MM.1S (cell line): ENCODE data around the gene MAP2K7.

Source experiments
- DNase-seq: peaks from one replicate; pipeline ENCODE4 v3.0.0-alpha.2; 2015
- H2AFZ ChIP-seq: fragments of 300-600 bp; sonication (generic); 2 replicates; pipeline ENCODE4 v1.6.0; 2016; ENCODE audit warnings: antibody characterized with exemption, low read length
- H3F3A ChIP-seq: fragments of 300-600 bp; sonication (generic); 2 replicates; pipeline ENCODE4 v1.6.1; 2016; ENCODE audit warnings: mild to moderate bottlenecking, antibody characterized with exemption, low read length, moderate library complexity, mixed read lengths; ENCODE audit not compliant: insufficient read depth
- H3K27ac ChIP-seq: fragments of 300-600 bp; sonication (generic); 2 replicates; pipeline ENCODE4 v1.5.1; 2016; ENCODE audit warnings: mild to moderate bottlenecking, low read length
- H3K27me3 ChIP-seq: fragments of 300-600 bp; sonication (generic); replicated peaks from 2 replicates; pipeline ENCODE4 v1.6.0; 2016; ENCODE audit warnings: low read length; ENCODE audit not compliant: insufficient read depth
- H3K36me3 ChIP-seq: fragments of 300-600 bp; sonication (generic); replicated peaks from 2 replicates; pipeline ENCODE4 v1.6.1; 2016; ENCODE audit warnings: mild to moderate bottlenecking, low read length, mixed read lengths; ENCODE audit not compliant: insufficient read depth
- H3K4me1 ChIP-seq: fragments of 300-600 bp; sonication (generic); 2 replicates; pipeline ENCODE4 v1.6.1; 2016; ENCODE audit warnings: low read length, mixed read lengths
- H3K4me2 ChIP-seq: fragments of 300-600 bp; sonication (generic); 2 replicates; pipeline ENCODE4 v1.6.0; 2016; ENCODE audit warnings: low read depth, low read length
- H3K4me3 ChIP-seq: fragments of 300-600 bp; sonication (generic); 2 replicates; pipeline ENCODE4 v1.5.1; 2016; ENCODE audit warnings: low read length, mixed read lengths
- H3K79me2 ChIP-seq: fragments of 300-600 bp; sonication (generic); 2 replicates; pipeline ENCODE4 v1.6.1; 2016; ENCODE audit warnings: mixed run types, low read length, mixed read lengths
- H3K9ac ChIP-seq: fragments of 300-600 bp; sonication (generic); 2 replicates; pipeline ENCODE4 v1.6.1; 2016; ENCODE audit warnings: low read length, mixed read lengths
- H3K9me2 ChIP-seq: fragments of 300-600 bp; sonication (generic); replicated peaks from 2 replicates; pipeline ENCODE4 v1.6.1; 2016; ENCODE audit warnings: mild to moderate bottlenecking, low read length, mixed read lengths; ENCODE audit not compliant: insufficient read depth
- H3K9me3 ChIP-seq: fragments of 300-600 bp; sonication (generic); replicated peaks from 2 replicates; pipeline ENCODE4 v1.6.1; 2016; ENCODE audit warnings: mild to moderate bottlenecking, low read length, mixed read lengths; ENCODE audit not compliant: insufficient read depth
- H4K20me1 ChIP-seq: fragments of 300-600 bp; sonication (generic); 2 replicates; pipeline ENCODE4 v1.6.1; 2016; ENCODE audit warnings: mild to moderate bottlenecking, low read length, moderate library complexity, mixed read lengths; ENCODE audit not compliant: insufficient read depth
- EZH2 ChIP-seq: fragments of 300-600 bp; sonication (generic); optimal IDR thresholded peaks from 2 replicates; pipeline ENCODE3; 2017; ENCODE audit warnings: low read depth, mild to moderate bottlenecking, antibody characterized with exemption, low read length, mixed read lengths
- EZH2phosphoT487 ChIP-seq: fragments of 300-600 bp; sonication (generic); IDR thresholded peaks from 2 replicates; pipeline ENCODE4 v1.6.1; 2018; ENCODE audit warnings: antibody characterized with exemption, low read length
- TF ChIP-seq, protein P1 (sequence below): fragments of 300-600 bp; sonication (generic); IDR thresholded peaks from 2 replicates; pipeline ENCODE4 v1.5.1; 2016; ENCODE audit warnings: antibody characterized with exemption, low read length, mixed read lengths

MAP2K7 gene

DNA sequence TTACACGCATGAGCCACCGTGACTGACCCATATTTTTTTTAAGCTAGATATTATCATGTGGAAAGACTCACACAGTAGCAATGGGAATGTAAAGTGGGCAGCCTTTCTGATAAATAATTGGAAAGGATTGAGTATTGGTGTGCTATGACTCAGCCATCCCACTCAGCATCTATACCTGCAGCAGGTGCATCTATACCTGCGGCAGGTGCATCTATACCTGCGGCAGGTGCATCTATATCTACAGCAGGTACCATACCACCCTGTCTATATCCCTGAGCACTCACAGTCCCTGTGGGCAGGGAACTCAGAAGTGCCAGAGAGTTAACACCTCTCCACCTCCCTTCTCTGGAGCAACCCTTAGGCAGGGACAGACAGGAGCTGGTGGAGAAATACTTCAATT lies 20.6 kb upstream of the MAP2K7 start:
- Histone ChIP-seq H3K79me2 (no peaks in the 10 kb centered on the region), H2AFZ (no peak overlapping the region), H3K36me3 (no peaks in the 10 kb centered on the region), H3K4me1 (no peaks in the 10 kb centered on the region), H3K27me3 (peaks cover 28% of the 10 kb centered on the region), H3K9me3 (no peaks in the 10 kb centered on the region), H3F3A (no peaks in the 10 kb centered on the region), H3K9ac (no peak overlapping the region), H3K4me3 (no peak overlapping the region), H4K20me1 (no peaks in the 10 kb centered on the region), H3K4me2 (no peak overlapping the region), H3K27ac (no peak overlapping the region), H3K9me2 (no peaks in the 10 kb centered on the region)
- no peak for TF ChIP-seq EZH2
- TF ChIP-seq, protein P1, sequence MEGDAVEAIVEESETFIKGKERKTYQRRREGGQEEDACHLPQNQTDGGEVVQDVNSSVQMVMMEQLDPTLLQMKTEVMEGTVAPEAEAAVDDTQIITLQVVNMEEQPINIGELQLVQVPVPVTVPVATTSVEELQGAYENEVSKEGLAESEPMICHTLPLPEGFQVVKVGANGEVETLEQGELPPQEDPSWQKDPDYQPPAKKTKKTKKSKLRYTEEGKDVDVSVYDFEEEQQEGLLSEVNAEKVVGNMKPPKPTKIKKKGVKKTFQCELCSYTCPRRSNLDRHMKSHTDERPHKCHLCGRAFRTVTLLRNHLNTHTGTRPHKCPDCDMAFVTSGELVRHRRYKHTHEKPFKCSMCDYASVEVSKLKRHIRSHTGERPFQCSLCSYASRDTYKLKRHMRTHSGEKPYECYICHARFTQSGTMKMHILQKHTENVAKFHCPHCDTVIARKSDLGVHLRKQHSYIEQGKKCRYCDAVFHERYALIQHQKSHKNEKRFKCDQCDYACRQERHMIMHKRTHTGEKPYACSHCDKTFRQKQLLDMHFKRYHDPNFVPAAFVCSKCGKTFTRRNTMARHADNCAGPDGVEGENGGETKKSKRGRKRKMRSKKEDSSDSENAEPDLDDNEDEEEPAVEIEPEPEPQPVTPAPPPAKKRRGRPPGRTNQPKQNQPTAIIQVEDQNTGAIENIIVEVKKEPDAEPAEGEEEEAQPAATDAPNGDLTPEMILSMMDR = no peak
- no peak for TF ChIP-seq EZH2phosphoT487
- DNase-seq = no peak

DNA sequence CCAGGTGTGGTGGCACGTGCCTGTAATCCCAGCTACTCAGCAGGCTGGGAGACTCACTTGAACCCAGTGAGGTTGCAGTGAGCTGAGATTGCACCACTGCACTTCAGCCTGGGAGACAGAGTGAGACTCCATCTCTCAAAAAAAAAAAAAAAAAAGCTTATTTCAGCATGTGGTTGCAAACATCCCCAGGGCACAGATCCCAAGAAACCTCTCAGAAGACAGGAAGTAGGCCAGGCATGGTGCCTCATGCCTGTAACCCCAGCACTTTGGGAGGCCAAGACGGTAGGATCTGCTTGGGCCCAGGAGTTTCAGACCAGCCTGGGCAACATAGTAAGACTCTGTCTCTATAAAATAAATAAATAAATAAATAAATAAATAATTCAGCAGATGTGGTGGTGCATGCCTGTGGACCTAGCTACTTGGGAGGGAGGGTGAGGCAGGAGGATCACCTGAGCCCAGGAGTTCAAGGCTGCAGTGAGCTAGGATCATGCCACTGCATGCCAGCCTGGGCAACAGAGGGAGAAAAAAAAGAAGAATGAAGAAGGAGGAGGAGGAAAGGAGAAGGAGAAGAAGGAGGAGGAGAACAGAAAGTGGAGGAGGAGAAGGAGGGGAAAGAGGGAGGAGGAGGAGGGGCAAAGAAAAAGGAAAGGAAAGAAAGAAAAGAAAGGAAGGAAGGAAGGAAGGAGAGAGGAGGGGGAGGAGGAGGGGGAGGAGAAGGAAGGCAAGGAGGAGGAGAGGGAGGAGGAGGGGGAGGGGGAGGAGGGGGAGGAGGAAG lies 19.7 kb upstream of the MAP2K7 start:
- Histone ChIP-seq H3K27ac (no peak overlapping the region), H3K4me3 (no peak overlapping the region), H3K9me3 (no peaks in the 10 kb centered on the region), H4K20me1 (no peaks in the 10 kb centered on the region), H3K4me1 (no peaks in the 10 kb centered on the region), H3K4me2 (no peak overlapping the region), H3K9me2 (no peaks in the 10 kb centered on the region), H3K79me2 (no peaks in the 10 kb centered on the region), H3K9ac (no peak overlapping the region), H3K27me3 (peaks cover 37% of the 10 kb centered on the region), H2AFZ (no peak overlapping the region), H3F3A (no peaks in the 10 kb centered on the region), H3K36me3 (no peaks in the 10 kb centered on the region)
- TF ChIP-seq EZH2phosphoT487 = no peak
- TF ChIP-seq, protein P1 = no peak
- no peak for TF ChIP-seq EZH2
- DNase-seq = no peak

DNA sequence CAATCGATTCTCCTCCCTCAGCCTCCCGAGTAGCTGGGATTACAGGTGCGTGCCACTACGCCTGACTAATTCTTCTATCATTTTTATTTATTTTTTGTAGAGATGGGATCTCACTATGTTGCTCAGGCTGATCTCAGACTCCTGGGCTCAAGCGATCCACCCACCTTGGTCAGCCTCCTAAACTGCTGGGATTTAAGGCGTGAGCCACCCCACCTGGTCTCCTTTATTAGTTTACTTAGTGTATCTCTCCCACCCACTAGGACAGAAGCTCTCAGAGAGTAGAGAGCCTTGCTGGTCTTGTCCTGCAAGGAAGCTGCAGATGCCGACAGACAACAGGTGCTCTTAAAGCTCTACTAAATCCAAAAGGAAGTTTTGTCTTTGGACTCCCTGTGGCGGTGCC lies 17.9 kb upstream of the MAP2K7 start:
- Histone ChIP-seq H3K36me3 (no peaks in the 10 kb centered on the region), H3K79me2 (no peaks in the 10 kb centered on the region), H3K9ac (no peak overlapping the region), H3K9me2 (no peaks in the 10 kb centered on the region), H2AFZ (no peak overlapping the region), H3F3A (no peaks in the 10 kb centered on the region), H3K4me1 (no peaks in the 10 kb centered on the region), H3K4me3 (no peak overlapping the region), H3K27me3 (peaks cover 53% of the 10 kb centered on the region), H3K9me3 (no peaks in the 10 kb centered on the region), H3K27ac (no peak overlapping the region), H4K20me1 (no peaks in the 10 kb centered on the region), H3K4me2 (no peak overlapping the region)
- no peak for DNase-seq
- TF ChIP-seq EZH2 (no peak), EZH2phosphoT487 (no peak)
- TF ChIP-seq, protein P1 = no peak
